T47D (cell line): Measurements from ENCODE around the gene RIPOR2.
"Not testable (repeated sequence)": the region's sequence is repeated elsewhere in the genome, so short reads cannot be mapped to it uniquely, and the experiment has no call there.

Experiments
- DNase-seq, 2 experiments: peaks; one replicate each; pipeline versions ENCODE4 v3.0.0 to v3.0.0-alpha.2; 2011 to 2012; ENCODE audit warnings: low read depth in 1 of 2, low spot score in 1 of 2
- JUND ChIP-seq: IDR thresholded peaks from 2 replicates; pipeline ENCODE4 v1.6.1; 2012; ENCODE audit warnings: low read depth
- in situ Hi-C: cut with HindIII; loops from 2 replicates; pipeline ENCODE4 v1.10.0; 2016; ENCODE audit warnings: low sequenced_read_pairs, low pct_unique_long_range_greater_than_20kb

The RIPOR2 gene

GRCh38 chr6:24966381-24966780 lies 30.6 kb upstream of the RIPOR2 start:
- no peak for DNase-seq
- in situ Hi-C loops, result no loop called here
- TF ChIP-seq JUND, result no peak

DNA sequence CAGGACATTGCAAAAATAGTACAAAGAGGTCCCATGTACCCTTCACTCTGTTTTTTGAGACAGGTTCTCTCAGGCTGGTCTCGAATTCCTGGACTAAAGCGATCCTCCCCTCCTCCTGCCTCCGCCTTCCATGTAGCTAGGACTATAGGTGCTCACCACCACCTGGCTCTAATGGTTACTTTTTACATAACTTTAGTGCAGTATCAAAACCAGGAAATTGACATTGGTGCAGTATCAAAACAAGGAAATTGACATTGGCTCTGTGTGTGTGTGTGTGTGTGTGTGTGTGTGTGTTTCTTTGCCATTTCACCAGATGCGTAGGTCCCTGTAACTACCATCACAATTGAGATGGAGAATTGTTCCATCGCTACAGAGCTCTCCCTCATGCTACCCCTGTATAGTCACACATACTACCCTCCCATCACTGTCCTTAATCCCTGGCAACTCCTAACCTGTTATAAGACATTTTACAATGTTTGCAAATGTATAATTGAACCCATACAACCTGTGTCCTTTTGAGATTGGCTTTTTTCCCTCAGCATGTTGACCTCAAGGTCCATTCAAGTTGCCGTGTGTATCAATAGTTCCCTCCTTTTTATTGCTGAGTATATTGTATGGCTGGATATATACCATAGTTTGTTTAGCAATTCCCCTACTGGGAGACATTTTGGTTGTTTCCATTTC lies 28.3 kb upstream of the RIPOR2 start:
- TF ChIP-seq JUND, result no peak
- in situ Hi-C loops, result no loop called here

GRCh38 chr6:24963339-24963738 lies 27.6 kb upstream of the RIPOR2 start:
- no peak for DNase-seq
- in situ Hi-C loops, result no loop called here
- no peak for TF ChIP-seq JUND

More for the DNA sequence above, 28.3 kb upstream of the RIPOR2 start:
- no peak for DNase-seq

- in situ Hi-C loops, result no loop called here
- TF ChIP-seq JUND, result no peak
Measured at GRCh38 chr6:24961852-24962251, 26.1 kb upstream of the RIPOR2 start.

GRCh38 chr6:24960991-24961475 lies 25.3 kb upstream of the RIPOR2 start:
- in situ Hi-C loops, result no loop called here
- DNase-seq, result no peak
- no peak for TF ChIP-seq JUND

More at GRCh38 chr6:24961852-24962251, 26.1 kb upstream of the RIPOR2 start:
- no peak for DNase-seq

- TF ChIP-seq JUND, result no peak
- in situ Hi-C loops, result no loop called here
- no peak for DNase-seq
Measured at GRCh38 chr6:24959319-24959718, 23.6 kb upstream of the RIPOR2 start.

DNA sequence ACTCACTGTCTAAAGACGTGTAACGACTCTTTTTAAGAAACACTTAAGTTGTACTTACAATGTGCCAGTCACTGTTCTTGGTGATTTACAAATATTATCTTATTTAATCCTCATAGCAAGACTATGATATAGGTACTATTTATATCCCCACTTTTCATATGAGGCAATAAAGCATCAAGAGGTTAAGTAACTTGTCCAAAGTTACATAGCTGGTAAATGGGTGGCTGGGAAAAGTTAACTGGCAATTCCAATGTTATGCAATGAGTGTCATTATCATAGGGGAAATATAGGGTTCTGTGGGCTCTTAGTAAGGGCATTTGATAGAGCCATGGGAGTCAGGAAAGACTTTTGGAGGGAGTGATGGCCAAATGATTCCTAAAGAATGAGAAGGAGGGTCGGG lies 21.4 kb upstream of the RIPOR2 start:
- DNase-seq, result no peak
- no peak for TF ChIP-seq JUND
- in situ Hi-C loops, result no loop called here

DNA sequence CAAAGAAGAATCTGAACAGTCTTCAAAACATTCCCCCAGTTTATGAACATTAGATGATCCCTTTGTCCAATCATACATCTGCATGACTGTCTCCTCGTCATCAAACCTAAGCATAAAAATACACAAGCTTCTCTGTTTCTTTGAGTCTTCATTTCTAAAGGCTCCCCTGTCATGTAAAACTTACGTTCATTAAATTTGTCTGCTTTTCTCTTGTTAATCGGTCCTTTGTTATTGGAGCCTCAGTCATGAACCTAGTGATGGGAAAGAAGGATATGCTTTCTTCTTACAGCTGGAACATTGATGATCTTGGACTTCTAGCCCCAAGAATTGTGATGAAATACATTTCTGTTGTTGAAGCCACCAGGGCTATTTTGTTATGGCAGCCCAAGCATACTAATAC lies 18.0 kb upstream of the RIPOR2 start:
- no peak for DNase-seq
- in situ Hi-C loops, result no loop called here
- no peak for TF ChIP-seq JUND

DNA sequence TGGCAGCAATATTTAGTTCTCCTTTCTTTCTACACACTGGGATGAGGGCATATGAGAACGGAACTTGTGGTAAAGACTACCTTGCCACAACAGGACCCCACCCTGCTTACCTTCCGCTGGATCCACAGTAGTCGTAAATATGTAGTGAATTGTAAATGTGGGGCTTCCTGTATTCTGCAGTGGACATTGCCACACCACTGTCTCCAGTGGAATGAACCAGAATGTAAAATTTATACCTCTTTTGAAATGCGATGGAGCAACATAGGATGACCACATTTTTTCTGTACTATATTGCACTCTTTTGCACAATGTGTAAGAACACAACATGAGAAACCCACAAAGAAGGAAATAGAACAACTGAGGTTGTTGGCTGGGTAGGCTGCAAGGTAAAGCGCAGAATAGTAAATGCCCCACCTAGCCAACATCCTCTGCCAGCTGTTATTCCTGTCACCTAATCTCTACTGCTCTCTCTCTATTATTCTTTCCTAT lies 16.1 kb upstream of the RIPOR2 start:
- in situ Hi-C loops, result no loop called here
- TF ChIP-seq JUND, result no peak
- no peak for DNase-seq

GRCh38 chr6:24950218-24950941 lies 14.6 kb upstream of the RIPOR2 start:
- TF ChIP-seq JUND, result no peak
- in situ Hi-C loops, result no loop called here
- DNase-seq, result no peak

DNA sequence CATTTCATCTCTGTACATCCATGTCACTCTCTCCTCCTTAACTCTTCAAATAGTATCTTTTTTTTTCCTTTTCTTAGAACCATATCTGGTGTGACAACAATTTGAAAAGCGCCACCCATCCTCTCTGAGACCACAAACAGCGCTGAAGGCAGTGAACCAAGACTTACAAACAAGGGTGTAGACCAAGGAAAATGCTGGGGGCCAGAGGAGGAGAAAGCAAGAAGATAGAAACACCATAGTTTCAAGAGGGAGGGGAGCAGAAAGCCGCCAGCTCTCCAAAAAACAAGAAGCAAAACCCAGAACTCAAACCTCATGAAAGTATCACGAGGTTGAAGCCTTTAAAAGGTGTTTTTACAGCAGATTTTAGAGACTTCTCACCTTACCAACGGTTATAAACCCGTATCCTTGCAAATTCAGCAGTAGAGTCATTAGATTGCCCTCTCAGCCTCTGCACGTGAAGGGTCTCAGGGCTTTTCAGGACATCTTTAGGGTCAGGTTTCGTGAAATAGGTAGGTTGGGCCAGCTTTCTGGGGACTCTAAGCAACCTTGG lies 13.3 kb upstream of the RIPOR2 start:
- no peak for TF ChIP-seq JUND
- no peak for DNase-seq
- in situ Hi-C loops, result no loop called here

DNA sequence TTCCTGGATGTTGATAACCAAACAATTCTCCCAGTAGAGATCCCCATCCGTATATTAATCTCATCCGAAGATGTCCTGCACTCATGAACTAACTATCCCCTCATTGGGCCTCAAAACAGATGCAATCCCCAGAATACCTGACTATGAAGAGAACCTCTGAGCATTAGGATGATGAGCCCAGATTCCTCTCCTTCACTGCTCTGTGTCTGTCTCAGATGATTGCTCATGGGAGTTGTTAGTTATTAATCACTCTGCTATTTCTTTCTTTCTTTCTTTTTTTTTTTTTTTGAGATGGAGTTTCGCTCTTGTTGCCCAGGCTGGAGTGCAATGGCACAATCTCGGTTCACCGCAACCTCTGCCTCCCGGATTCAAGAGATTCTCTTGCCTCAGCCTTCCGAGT lies 12.5 kb upstream of the RIPOR2 start:
- DNase-seq, result not testable (repeated sequence)

DNA sequence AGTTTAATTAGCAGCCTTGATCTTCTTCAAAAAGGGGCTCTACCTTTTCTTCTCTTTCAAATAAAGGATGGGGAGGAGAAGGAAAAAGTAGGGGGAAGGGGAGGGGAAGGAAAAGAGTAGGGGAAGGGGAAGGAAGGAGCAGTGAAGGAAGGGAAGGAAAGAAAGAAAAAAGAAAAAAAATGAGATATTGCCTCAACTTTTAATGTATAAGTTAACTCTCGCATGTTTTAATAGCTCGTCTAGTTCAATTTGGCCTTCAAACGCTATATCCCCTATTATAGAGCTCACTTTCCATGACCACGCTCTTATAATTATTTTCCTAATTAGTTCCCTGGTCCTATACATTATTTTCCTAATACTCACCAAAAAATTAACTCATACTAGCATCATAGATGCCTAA lies 11.9 kb upstream of the RIPOR2 start:
- in situ Hi-C loops, result no loop called here
- no peak for DNase-seq

More for the DNA sequence above, 12.5 kb upstream of the RIPOR2 start:
- in situ Hi-C loops, result not testable (repeated sequence)

More for the DNA sequence above, 11.9 kb upstream of the RIPOR2 start:
- no peak for TF ChIP-seq JUND
